Raji (cell line): ENCODE data around the gene CDK6.

ENCODE experiments used
- POLR2A ChIP-seq: IDR thresholded peaks from 2 replicates; pipeline ENCODE4 v1.6.1; 2011; ENCODE audit warnings: low read depth, low read length, control low read depth; ENCODE audit not compliant: insufficient read depth

CDK6 gene

DNA sequence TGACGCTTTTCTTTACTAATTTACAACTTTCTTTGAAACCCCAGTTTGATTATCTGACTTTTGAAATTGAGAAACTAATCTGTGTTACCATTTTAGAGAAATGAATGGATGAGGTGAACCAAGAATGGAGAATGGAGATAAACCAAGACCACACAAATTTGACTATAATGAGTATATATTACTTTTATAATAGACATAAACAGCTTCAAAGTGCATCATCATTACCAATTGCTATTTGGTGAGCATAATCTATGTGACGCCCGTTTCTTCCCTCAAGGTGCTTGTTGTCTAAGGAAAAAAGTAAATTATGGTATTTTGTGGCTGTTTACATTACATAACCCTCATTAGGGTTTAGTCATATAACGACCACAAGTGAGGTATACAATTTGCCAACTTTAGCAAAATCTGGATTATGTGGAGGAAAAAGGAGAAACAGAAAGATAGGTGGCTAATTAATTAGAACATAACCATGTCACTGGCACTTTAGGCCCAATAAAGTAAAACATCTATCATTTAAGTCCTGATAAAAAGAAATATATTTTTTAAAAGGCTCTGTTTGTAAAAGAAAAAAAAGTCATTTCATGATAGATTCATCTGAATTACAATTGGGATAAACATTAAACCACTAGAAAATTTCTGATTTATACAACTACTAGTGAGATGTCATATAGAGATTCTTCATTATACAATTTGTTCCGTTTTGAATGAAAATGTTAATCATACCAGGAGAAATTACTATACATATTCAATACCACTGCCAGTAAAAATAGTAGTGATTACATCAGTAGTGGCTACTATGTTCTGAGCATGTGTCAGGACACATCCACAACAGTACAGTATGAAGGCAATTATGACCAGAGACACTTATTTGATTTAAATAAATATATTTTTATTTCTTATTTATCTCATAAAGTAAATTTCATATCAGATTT lies 128.0 kb downstream of the CDK6 start:
- no peak for TF ChIP-seq POLR2A

DNA sequence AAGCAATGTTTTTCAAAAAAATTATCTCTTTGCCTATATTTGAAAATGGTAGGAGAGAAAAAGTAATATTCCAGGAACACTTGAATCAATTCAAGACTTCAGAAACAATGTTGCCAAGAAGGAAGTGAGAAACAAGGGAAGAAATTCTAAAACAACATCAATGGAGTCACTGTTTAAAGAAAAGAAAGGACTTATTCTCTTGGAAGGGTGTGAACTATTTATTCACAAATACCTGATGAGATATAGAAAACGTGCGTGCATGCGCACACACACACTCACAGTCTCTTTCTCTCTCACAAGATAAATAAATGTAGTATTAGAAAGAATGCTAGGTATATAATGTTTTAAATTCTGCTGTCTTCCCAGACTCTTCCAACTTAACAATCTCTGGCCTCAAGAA lies 128.9 kb downstream of the CDK6 start:
- TF ChIP-seq POLR2A = no peak

DNA sequence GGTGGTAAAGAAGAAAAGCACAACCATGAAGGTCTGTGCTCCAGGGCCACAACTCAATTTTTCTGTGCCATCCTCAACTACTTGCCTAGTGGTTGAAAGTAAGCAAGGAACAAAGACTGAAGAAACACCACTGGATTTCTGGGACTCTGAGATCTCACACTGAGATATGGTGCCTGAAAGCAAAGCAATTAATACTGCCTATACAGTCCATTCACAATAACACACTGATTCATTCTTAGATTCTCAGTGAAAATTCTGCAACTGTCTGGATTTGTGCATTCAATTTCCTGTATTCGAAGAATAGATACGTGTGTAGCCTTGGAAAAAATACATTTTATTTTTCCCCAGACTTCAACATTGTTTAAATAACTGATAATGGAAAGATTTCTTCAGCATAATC lies 129.8 kb downstream of the CDK6 start:
- no peak for TF ChIP-seq POLR2A

DNA sequence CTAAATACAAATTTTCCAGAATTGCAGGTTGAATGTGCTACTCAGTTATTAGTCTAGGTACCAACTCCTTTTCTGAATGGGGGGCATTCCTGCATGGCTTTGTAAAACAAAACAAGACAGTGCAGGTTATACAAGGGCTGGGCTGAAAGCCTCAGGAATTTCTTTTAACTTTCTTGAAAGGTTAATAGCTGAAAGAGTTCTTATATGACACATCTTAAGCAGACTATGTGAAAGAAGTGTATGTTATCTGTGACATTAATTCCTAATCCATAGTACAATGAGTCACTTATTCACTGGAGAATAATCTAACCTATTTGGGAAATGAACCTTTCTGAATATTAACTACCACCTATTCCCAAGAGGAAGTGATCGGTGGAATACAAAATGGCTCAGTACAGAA lies 130.5 kb downstream of the CDK6 start:
- no peak for TF ChIP-seq POLR2A

DNA sequence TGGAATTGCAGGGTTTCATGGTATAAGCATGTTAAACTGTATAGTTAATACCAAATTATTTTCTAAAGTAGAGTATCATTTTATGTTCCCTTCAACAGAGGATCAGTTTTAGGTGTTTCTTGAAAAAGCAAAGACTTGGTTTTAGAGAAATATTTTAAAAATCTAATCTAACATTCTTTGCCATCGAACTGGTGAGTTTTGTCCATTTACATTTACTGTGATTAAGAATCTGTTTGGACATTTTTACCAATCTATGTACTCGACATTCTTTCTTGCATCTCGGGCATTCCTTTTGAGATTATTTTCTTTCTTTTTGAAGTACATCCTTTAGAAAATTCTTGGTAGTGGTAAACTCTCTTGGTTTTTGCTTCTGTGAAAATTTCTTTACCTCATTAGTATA lies 131.5 kb downstream of the CDK6 start:
- no peak for TF ChIP-seq POLR2A

DNA sequence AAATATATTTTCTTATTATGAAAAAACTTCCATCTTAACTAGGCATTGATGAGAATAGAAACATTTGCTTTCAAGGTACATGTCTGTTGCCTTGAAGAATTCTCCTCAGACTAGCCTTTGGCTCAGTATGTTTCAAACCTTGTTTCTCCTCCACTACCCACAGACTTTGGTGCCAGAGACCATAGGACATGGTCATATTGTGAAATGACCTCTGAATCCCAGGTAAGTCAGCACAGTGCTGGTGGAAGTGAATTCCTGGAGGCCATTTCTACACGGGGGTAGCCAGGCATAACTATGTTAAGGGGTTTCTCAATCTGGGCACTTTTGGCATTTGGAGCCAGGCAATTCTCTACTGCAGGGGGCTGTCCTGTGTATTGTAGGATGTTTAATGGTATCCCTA lies 133.8 kb downstream of the CDK6 start:
- TF ChIP-seq POLR2A = no peak

DNA sequence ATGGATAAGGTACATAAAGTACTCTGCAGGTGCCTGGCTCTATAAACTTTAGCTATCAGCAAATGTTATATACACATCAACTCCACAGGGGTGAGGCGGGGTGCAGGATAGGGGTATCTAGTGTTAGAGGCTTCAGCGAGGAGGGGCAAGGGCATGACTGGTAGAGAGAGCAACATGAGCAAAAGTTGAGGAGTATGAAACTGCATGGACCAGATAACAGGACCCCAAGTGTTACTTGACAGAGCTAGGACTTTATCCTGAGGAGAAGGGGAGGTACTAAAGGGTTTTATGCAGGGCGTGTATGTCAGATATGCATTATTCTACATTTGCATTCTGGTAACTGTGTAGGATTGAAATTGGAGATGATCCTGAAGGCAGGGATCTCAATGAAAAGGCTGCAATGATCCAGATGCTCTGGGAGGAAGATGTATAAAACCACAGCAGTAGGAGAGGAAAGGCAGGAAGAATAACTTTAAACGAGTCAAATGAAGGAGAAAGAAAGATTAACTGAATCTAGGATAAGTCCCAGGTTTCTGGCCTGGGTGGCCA lies 136.3 kb downstream of the CDK6 start:
- no peak for TF ChIP-seq POLR2A

DNA sequence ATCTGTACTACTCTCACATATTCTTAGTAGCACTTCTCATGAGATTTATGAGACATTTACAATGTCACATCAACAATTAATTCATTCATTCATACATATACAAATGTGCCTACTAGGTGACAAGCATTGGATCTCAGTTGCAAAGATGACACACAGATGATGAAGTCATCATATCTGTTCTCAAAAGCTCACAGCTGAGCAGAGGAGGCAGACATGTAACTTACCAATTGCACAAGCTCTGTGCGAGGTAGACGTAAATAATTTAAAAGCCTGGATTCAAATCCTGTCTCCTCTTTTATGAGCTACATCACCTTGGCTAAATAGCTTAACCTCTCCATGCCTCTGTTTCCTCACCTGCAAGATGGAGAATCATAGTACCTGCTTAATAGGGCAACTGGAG lies 136.8 kb downstream of the CDK6 start:
- TF ChIP-seq POLR2A = no peak

DNA sequence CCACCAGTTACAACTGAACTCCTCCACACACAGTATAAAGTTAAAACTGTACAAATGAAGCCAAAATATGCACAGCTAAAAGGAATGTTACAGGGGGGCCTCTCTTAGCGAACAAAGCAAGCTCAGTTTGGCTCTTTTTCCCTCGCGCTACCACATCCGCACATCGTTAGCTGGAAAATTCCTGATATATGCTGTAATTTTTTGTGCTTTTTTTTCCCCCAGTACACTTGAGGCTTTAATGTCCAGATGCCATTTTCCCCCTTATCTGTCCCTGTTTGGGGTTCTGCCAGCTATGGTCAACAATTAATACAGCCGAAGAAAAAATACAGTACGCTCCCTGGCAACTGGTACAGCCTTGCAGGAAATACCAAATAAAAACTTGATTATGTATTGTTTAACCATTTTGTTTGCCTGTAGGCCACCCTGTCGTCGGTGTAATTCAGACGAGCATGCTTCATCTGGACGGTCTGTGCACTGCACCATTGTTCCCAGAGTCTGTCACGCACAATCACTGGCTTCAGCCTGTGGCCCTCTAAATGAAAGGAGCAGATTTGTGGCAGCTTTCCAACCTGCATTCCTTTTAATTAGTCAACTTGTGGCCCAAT lies 138.0 kb downstream of the CDK6 start:
- TF ChIP-seq POLR2A = no peak

DNA sequence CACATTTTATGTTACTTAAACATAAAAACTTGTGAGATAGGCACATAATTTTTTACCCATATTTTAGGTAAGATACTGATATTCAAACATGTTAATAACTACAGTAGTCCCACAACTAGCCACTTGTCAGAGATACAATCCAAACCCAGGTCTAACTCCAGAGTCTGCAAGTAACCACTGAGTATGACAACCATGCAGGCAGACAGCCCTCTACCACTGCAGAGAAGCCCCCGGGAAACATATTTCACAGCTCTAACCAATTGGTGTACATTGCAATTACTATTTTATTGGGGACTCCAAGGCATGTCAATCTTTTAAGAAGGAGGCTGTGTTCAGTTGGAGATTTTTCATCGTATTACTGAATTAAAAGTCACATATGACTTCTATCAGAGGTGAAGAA lies 139.0 kb downstream of the CDK6 start:
- no peak for TF ChIP-seq POLR2A

DNA sequence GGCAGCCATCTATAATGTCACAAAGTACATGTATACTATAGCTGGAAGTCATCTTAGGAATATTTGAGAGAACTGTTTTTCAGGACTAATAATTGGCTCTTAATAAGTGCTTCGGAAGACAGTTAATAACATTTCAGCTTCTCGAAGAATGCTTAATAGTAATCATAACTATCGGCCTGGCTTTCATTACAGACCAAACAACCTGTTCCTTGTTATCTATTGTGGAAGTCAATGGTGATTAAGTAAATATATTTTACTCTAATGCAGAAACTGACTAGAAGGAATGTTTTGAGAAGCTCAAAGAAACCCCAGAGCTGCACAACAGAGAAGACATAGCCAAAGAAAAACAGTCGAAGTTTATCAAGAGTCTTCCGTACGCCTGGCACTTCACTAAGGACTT lies 139.4 kb downstream of the CDK6 start:
- TF ChIP-seq POLR2A = no peak

DNA sequence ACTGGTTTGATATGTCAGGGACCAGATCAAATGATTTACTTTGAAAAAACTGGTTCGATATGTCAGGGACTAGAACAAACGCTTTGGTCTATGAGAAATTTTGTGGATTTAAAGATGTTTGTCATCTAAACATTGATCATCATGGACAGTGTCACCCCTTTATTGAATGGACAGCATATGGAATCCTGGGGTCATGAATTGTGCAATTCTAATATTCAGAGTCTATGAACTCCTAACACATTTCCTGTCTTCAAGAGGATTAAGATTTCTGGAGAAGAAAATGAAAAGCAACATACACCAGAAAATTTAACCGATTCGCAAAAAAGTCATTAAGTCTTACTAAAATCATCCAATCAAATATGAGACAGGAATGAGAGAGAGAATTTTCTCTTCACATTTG lies 139.8 kb downstream of the CDK6 start:
- TF ChIP-seq POLR2A = no peak

DNA sequence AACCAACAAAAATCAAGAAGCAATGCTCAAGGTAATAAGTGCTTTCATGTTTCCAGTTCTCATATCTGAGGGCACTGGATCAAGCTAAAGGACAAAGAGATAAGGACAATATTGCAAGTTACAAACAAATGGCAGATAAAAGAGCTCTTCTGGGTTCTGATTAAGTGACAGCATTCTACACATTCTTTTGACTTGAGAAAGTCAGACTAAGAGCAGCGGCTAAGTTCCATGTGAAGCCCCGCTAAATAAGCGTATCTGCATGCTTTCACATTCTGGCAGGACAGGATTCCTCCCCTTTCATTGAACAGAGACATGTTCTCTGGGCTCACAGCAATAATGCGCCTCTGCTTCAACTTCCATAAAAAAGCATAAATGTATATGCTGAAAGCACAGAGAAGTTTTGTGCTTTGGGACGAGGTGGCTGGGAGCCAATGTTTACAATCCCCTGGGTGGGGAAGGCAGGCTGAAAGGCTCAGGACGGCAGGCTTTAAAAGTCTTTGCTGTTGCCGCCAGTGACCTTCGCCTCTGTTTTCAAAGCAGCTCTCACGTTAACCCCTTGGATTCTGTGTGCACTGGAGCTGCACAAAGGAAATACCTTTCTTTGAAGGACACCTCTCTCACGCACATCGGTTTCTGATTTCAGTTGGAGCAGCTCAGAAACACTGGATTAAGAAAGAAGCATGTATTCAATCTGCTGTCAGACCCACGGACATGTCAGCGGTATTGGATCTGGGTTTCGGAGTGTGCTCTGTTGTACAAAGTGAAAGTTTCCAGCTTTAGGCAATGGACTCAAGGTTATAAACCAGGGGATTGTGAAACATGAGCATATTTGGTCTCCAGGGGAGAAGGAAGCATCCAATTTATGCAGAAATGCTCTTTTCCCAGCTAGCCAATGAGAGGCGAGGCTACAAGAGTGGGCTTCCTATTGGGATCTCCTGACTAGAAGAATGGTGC lies 140.8 kb downstream of the CDK6 start:
- no peak for TF ChIP-seq POLR2A

DNA sequence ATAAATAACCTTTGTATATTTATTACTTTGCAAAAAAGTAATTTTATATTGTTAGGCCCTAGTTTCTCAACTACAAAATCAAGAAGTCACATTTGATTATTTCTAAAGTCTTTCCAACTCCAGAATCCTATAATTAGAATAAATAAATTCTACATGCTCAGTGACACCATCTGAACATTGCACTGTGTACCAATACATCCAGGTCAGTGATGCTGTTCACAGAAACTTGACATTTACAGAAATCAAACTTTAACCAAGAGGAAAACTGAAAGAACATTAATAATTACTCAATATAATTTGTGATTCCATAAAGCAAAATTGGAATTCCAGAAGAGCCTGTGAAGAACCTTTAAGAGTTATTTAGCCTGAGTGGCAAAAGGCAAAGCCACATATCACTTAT lies 142.2 kb downstream of the CDK6 start:
- no peak for TF ChIP-seq POLR2A

DNA sequence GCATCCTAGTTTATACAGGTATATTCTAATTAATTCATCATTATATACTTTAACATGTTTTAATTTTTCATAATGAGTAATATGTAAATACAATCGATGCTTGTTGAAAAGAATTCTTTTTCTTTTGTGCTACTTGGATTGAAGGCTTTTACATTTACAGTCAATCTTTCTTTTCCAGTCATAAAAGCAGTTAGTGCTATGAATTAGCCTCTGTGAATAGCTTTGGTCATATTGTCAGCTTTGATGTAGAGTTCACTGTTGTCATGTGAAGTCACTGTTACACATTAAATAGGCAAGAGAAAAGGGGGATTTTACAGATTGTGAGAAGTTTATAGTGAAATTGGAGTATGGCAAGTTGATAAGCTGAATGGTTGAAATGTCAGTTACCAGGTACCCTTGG lies 142.9 kb downstream of the CDK6 start:
- TF ChIP-seq POLR2A = no peak
